Stimulated activated CD4-positive, alpha-beta T cell treated with anti-CD3 and anti-CD28 coated beads, Interleukin-2, amount 100 ng/mL, for 24 hours (primary cell): Measurements from ENCODE around the gene SLC7A4.

Source experiments
- DNase-seq, 2 donors: peaks; one replicate each; pipeline ENCODE4 v3.0.0-alpha.2; 2020

Gene SLC7A4

GRCh38 chr22:20983081-20983771, 49.1 kb downstream of the SLC7A4 start:
- DNase-seq = no peak

GRCh38 chr22:20982563-20982882, 49.8 kb downstream of the SLC7A4 start:
- no peak for DNase-seq

- DNase-seq = peak; percentile 75 to 80
Observed at GRCh38 chr22:20981787-20982562, 50.4 kb downstream of the SLC7A4 start, which contains the start of gene LZTR1. TSS of gene LZTR1 (plus strand) at chr22:20982297. CDS start at chr22:20982372, 75 bp downstream.

- DNase-seq = no peak
Observed at GRCh38 chr22:20980938-20981722, 51.2 kb downstream of the SLC7A4 start.

- DNase-seq = no peak
Observed at GRCh38 chr22:20980523-20980922, 51.8 kb downstream of the SLC7A4 start.

GRCh38 chr22:20979940-20980453, 52.4 kb downstream of the SLC7A4 start:
- DNase-seq = no peak

- peak; percentile 64 to 76 for DNase-seq
Observed at GRCh38 chr22:20979243-20979809, 53.0 kb downstream of the SLC7A4 start.
